Keratinocyte (primary cell): ENCODE data around the gene SACM1L.

Experiments
- CTCF ChIP-seq, 3 experiments: IDR thresholded peaks in 1 of 3; conservative IDR thresholded peaks in 1 of 3; optimal IDR thresholded peaks in 1 of 3; 2 replicates in 2 of 3; 3 replicates in 1 of 3; pipeline versions ENCODE3 to v1.5.1; 2011; ENCODE audit warnings: low read length in 3 of 3, mild to moderate bottlenecking in 3 of 3, moderate library complexity in 2 of 3, control low read depth in 1 of 3, inconsistent platforms in 1 of 3; ENCODE audit not compliant: insufficient read depth in 2 of 3; ENCODE audit errors: extremely low read depth in 1 of 3
- EZH2 ChIP-seq: IDR thresholded peaks from one replicate; pipeline ENCODE4 v1.6.1; 2012; ENCODE audit warnings: inconsistent platforms, mild to moderate bottlenecking, low read length, moderate library complexity

DNA sequence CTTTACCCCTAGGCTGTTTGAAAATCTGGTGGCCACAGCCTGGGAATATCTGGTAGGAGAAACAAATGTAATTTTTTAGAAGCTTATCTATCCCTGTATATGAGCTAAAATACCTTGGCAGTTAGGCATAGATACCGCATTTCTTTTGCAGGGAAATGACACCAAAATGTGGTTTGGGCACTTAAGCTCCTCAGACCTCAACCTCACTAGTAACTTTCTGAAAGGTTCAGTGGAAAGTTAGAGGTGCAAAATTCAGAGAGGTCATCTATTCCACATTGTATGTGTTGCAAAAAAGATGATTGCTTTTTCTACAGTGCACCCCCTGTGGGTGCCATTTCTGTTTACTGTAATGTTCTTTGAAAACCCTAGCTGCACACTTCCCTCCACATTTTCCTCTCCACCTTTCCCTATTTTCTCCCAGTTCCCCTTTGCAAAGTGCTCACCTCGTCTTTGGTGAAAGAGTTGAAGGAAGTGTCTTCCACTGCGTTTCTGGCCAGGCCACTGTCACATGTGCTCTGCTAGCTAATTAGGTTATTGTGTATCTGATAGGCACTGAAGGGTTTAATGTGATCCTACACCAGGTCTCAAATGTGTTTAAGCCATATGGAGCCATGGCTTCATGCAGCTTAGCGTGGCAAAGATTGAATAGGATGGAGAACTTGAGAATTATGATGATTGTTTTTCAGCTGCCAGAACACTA, 1.3 kb downstream of the SACM1L start:
- TF ChIP-seq CTCF (optimal IDR thresholded peaks at IDR 0.05 in 1 of 3, IDR thresholded peaks at IDR 0.05 in 1 of 3, conservative IDR thresholded peaks at IDR 0.05 in 1 of 3; ENCODE audit: extremely low read depth in 1 of 3, insufficient read depth in 2 of 3, low read length in 3 of 3) (peak in 1 of 3 experiments; percentile 26), EZH2 (no peak)
